NCI-H128 (cell line): ENCODE measurements around the gene ZC3H12D.
"Not testable (repeated sequence)": the region's sequence is repeated elsewhere in the genome, so short reads cannot be mapped to it uniquely, and the experiment has no call there.

ENCODE experiments used
- DNase-seq: peaks from one replicate; lab custom pipeline; 2025; ENCODE audit not compliant: unreplicated experiment; lab: John Stamatoyannopoulos, UW

The ZC3H12D gene

DNA sequence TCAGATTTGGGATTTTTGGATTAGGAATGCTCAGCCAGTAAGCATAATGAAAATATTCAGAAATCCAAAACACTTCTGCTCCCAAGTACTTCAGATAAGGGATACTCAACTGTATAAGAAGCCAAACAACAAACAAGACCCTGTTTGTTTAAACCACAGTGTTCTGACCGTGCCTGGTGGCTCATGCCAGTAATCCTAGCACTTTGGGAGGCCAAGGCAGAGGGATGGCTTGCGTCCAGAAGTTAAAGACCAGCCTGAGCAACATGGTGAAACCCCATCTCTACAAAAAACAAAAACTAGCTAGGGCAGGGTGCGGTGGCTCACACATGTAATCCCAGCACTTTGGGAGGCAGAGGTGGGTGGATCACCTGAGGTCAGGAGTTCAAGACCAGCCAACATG is 24.6 kb downstream of the ZC3H12D start:
- DNase-seq, result not testable (repeated sequence)

DNA sequence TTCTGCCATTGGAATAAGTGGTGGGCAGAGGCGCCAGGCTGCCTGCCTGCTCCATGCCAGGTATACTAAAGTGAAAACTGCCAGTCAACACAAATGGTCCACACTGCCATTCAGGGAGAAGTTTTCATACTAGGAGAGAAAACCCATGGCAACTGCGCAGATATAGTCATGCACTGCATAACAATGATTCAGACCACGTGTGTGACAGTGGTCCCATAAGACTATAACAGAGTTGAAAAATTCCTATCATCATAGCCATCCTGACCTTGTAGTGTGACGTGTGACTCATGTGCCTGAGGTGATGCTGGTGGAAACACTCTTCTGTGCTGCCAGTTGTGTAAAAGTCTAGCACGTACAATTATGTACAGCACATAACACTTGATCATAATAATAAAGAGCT is 25.1 kb downstream of the ZC3H12D start:
- no peak for DNase-seq

DNA sequence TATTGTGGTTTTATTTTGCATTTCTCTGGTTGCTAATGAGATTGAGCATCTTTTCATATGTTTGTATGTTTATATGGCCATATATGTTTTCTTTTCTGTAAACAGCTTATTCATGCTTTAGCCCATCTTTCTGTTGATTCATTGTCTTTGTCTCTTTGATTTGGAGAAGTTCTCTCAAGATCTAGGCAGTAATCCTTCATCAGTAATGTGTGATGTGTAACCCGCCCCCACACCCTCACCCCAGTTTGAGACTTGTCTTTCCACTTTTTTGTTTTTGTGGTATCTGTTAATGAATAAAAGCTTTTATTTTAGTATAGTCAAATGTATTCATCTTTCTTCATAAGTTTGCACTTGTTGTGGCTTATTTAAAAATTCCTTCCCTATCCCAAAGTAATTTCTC is 26.0 kb downstream of the ZC3H12D start:
- DNase-seq, result no peak

DNA sequence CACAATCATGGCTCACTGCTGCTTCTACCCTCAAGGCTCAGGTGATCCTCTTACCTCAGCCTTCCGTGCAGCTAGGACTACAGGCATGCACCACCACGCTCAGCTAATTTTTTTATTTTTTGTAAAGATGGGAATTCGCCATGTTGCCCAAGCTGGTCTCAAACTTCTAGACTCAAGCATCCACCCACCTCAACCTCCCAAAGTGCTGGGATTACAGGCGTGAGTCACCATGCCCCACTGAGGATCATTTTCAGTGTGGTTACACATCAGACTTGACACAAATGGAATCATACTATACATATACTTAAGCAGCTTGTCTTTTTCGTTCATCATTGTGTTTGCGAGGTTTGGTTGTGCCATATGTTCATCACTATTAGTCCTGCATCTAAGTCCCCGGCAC is 26.6 kb downstream of the ZC3H12D start:
- DNase-seq, result no peak

DNA sequence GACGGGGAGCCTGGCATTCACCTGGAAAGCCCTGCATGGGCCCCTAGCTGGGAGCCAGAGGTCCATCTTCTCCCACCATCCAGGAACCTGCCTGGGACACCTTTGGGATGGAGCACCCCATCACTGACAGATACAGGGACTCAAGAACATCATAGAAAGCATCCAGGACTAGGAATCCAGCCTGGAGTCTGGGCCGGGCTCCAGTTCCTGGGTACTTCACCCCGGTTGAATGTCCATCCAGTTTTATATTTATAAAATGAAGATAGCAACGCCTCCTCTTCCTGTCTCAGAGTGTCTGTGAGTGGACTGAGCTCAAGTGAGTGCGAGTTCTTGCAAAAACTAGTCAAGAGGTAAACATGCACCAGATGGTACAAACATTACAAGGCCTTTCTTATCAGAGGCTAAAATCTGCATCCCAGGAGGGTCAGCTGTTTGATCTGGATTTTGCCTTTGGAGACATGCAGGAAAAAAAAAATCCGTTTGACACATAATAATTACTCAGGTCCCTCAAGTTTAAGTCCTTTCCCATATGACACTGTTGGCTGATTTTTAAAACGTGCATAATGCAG is 27.4 kb downstream of the ZC3H12D start:
- DNase-seq, result no peak

DNA sequence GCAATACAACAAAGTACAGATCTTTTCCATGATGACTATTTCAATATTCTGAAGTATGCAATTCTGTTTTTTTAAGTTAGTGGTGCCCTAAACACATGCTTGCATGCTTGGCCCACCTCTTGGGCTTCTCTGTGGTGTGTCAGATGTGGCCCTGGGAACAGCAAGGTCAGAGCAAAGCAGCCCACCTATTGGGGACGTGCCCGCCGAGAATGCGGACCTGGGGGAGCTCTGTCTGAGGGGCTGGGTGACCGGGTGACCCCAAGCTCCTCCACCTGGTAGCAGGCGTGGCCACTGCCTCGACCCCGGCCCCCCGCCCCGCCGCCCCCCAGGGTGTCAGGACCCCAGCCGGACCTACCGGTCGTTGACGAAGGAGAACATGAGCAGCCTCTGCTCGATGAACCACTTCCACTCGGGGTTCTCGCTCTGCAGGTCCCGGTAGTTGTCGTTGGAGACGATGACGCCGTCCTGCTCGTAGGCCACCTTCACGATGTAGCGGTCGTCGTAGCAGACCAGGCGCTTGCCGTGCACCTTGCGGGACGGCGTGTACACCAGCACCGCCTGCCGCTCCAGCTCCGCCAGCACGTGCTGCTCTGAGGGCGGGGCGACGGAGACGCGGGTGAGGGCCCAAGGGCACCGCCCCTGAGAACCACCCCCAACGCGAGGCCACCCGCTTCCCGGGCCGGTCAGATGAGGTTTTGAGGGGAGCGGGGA is 28.3 kb downstream of the ZC3H12D start:
- no peak for DNase-seq

DNA sequence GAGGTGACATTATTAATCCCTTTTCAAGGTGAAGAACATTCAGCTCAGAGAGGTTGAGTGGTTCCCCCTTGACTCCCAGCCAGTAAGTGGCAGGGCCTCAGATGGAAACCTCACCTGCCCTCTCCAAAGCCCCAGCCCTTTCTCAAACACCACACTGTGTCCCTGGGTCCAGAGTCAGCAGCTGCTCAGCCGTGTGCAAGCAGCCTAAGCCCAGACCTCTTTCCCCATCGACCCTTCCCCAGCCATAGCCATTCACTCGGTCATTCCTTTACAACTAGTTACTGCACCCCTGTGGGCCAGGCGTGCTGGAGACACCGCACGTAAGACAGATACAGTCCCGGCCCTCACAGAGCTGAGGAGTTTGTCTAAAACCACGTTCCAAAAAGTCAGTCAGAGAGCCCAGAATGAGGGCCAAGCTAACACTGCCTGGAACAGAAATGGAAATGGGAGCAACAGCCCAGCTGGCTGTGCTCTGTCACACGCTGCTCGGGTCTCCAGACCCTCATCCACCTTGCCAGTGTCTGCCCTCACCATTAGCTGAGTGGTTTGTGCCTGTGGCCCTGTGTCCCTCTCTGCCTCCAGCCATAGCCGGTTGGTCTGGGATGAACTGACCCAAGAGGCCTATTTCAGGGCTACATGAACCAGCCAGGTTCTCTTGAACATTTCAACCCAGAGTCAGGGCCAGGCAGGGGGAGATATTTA is 29.6 kb downstream of the ZC3H12D start:
- no peak for DNase-seq

DNA sequence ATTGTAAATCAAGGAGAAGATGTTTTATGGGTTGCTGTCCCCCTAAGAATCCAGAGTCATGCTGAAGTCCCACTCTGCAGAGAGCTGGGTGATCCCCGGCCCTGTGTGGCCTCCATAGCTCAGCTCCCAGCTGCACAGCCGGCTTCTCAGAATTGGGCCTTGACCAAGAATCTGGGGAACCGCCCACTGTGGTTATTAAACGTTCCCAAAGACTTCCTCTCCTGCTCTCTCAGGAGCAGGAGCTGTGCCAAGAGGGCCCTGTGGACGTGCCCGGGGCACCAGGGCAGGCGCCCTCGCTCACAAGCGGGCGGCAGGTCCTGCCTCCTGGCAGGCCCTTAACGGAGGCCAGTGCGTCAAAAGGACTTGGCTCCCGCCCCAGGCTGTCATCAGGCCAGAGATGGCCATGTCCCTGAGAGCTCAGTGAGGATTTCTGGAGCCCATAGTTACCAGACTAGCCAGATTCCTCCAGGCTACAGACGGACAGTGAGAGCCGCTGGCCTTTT is 30.4 kb downstream of the ZC3H12D start:
- no peak for DNase-seq

DNA sequence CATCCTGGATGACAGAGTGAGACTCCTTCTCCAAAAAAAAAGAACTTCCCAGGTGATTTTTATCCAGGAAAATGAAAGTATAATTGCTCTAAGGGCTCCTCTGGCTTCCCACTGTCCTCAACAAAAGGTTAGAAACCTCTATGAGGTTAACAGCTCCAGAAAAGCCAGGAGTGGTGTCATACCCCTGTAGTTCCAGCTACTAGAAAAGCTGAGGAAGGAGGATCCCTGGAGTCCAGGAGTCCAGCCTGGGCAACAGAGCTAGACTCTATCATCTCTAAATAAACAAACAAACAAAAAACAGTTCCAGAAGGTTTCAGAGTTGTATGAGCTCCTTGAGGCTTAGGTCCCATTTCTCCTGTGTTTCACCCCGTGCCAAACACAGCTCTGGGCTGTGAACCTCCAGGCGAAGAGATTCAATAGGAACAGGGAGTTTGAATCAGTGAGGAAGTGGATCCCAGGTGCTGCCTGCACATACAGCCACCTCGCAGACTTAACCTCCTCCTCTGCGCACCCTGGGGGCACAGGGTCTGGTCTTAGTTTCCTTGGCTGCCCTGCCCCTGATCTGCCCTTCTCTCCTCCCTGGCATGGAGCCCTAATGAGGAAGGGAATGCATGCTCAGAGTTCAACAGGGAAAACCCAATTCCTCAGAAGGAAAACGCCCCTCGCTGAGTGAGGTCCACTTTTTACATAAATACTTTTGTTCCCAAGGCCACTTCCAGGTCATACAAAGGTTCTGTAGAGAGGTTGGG is 31.0 kb downstream of the ZC3H12D start:
- no peak for DNase-seq

DNA sequence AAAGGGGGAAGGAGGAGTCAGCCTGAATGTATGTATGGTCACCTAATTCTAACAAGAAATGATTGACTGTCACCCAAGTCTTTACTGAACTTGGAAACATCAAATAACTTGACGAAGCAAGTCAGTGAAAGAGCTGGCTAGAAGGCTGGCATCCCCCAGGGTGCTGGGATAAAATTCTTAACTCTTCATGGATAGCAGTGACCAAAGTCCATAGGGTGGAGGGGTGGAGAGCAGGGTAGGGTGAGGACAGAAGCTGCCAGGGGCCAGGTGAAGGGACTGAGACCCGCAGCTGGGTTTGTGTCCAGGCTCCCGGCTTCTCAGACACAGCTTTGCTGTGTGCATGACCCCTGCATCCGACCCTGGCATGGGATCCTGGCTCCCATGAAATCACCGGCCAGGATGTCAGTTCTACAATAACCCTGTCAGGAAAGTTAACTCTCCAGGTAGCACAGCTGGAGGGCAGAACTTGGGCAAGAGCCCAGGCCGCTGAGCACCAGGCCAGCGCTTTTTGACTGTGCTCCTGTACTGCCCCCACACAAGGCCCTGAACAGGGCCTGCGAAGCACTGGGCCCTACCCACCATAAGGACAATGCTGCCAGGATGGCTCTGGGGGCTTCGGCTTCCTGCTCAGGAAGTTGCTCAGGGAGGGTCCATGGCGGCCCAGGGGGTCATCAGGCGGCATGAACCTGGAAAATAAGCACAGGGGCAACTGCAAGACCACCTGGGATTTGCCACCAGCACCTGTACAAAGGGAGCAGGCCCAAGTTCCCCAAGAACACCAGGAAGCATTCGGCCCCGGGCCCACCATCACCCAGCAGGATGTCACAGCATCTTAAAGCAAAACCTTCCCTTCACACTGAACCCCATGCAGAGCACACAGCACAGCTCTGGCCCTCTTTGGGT is 32.5 kb downstream of the ZC3H12D start:
- no peak for DNase-seq

DNA sequence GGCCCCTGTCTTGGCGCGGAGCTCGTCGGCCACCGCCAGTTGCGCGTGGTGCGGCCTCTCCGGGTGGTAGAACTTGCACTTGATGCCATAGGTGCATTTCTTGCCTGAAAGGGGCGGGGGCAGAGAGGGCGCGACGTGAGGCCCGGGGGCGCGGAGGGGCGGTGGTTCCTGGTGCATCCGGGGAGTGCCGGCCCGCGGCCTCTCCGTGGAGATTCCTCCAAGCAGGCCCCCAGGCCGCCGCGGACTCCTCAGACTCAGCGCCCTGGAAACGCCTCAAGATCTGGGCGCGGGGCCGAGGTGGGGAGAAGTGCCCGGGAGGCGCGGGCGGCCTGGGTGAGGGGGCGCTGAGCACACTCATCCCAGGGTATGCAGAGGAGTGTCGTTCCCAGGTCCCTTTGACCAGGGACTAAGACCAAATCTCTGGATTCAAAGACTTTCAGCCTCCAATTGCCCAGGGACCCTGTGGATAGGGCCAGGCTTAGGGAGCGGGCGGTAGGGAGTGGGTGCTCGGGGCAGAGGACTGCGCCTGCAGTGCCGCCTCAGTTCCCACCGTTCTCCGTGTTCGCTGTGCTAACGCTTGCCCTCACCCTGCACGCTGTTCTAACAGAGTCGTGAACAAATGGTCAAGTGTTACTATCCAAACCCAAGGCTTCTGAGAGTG is 33.3 kb downstream of the ZC3H12D start:
- no peak for DNase-seq

DNA sequence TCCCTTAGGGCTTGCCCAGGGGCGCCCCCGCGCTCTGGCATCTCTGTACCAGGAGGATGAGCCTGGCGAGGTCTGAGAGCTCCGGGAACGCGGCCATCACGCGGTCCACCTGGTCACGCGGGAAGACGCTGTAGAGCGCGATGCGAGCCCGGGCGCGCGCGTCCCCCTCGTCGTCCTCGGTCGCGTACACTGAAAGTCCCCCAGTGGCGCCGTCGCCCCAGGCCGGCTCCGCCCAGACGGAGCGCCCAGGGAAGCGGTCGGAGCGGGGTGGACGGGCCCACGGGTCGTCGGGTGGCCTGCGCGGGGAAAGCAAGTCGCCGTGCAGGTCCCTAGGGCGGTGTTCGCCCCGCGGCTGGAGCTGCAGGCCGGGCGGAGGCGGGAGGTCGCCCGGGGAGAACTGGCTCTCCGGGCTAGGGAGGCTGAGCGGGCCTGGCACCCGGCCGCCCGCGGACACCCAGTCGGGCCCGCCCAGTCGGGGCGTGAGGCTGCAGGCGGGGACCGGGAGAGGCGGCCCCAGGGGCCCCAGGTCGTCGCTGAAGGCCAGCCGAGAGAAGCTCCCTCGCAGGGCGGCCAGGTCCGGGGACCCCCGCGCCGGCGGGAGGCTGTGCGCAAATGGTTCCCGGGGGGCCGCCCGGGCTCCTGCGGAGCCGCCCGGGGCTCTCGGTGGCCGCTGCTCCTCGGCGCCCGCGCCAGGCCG is 34.0 kb downstream of the ZC3H12D start:
- DNase-seq, result no peak

DNA sequence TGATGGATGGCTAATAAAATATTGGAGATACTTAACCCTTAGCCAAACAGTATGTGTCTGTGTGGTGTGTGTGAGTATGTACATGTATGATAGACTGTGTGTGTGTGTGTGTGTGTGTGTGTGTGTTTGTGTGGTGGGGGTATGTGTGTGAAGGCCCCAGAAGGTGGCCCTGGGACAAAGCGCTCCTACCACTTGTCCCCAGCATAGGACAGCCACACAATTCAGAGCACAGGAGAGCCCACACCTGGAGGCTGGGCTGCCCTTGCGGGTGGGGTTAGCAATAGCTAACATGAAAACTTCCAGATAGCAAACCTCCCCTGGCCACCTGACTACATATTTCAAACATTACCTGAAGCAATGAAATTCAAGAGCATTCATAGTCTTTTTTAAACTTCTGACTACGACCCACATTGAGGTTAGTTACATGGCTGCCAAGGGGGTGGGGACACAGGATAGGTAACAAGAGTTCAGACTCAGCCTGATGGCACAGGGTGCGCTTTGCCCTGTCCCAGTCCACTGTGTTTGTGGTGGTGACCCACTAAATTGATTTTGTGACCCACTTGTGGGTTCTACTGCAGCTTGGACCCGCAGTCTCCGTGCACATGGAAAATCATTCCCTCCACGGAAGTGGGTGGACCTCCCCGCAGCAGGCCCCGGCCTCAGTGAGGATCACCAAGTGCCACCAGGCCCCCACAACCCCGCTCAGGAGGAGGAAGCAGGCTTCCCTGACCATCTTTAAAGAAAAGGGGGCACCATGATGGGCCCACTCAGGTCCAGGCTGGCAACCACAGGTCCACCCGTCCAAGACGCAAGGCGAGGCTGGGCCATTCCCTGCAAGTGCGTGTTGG is 34.8 kb downstream of the ZC3H12D start:
- DNase-seq, result no peak

DNA sequence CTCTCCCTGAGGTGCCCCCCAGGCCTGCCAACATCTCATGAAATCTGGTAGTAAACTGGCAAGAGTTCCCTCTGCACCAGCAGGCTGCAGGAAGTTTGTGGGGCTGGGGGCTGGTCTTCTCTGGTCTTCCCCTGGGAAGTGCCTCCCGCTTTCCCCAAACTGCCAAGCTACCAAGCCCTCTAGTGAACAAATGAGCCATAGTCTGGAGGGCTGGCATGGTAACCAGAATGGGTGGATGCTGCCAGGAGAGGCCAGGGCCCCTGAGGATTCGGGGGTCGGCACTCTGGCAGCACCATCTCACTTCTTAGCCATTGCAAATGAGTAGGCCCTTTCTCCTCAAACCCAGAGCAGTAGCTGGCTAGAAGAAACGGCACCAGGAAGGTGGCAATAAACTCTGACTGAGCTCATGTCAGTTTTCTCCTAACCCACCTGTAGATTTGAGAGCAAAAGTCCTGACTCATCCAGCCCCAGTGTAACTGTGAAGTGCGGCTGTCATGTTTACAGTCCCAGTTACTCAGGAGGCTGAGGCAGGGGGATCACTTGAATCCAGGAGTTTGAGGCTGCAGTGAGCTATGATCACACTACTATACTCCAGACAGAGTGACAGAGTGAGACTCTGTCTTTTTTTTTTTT is 35.9 kb downstream of the ZC3H12D start:
- DNase-seq, result no peak

DNA sequence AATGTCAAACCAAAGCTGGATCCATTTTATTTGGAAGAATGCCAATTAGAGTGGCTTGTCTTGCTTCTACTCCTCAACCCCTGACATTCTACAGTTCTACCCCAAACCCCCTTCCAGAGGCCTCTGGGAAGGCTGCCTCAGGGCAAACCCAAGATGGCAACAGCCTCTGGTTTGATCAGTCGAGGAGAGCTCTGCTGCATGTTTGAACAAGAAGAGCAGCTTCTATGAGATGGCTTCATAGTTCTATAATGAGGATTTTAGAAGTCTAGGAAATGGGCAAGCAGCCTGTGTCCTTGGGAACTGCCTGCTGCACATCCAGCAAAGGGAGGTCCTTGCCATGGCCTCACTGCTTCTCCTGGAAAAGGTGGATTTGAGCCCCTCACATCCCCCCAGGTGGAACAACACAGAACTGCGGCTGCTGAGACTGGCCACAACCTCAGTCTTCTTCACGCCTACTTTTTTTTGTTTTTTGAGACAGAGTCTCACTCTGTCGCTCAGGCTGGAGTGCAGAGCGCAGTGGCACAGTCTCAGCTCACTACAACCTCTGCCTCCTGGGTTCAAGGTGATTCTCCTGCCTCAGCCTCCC is 37.9 kb downstream of the ZC3H12D start:
- no peak for DNase-seq

DNA sequence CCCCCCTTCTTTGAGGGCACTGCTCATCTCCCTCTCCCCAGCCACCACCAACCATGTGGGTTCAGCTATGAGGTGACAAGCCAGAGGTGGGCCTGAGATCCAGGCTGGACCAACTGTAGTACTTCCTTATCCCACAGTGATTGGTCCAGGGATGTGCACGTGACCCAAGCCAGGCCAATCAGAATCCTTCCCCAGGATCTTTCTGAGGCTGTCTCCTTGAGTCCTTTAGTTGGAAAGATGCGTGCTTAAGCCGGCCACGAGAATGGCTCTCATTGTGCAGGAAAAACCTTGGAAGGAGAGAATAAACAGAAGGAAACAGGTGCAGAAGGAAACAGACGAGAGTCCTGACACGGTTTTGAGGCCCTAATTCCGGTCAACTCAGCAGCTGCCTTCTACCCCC is 39.2 kb downstream of the ZC3H12D start:
- no peak for DNase-seq

DNA sequence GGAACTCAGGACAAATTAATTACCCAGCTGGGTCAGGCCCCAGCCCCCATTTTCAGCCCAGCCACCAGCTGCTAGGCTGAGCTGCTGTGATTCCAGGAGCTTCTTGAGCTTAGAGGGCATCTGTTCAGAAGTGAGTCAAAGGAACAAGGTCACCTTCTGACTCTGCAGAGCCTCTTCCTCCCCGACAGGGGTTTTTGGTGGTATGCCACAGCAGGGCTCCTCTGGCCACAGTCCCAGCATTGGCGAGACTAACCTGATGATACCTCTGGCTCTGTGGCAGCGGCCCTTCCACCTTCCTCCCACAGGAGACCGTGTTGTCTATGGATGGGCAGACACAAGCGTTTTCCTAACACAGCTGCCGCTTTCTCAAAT is 39.7 kb downstream of the ZC3H12D start:
- no peak for DNase-seq
